K562 (cell line): ENCODE data around the gene TXNRD2.

Source experiments
- EZH2 ChIP-seq: IDR thresholded peaks from 2 replicates; pipeline ENCODE4 v1.6.1; 2012; ENCODE audit warnings: low read depth, mild to moderate bottlenecking, inconsistent platforms, low read length, borderline replicate concordance
- MAFG ChIP-seq: fragments of 450-650 bp; conservative IDR thresholded peaks from 2 replicates; pipeline ENCODE4 v1.6.1; 2016; ENCODE audit warnings: missing genetic modification characterization, missing compliant biosample characterization
- NCOA2 ChIP-seq, 2 experiments: fragments of 450-650 bp; IDR thresholded peaks; 2 replicates each; pipeline ENCODE4 v1.6.1; 2018; ENCODE audit warnings: mild to moderate bottlenecking in 2 of 2, moderate library complexity in 1 of 2; ENCODE audit not compliant: partially characterized antibody in 2 of 2
- NFE2L1 ChIP-seq: fragments of 450-650 bp; IDR thresholded peaks from 2 replicates; pipeline ENCODE4 v1.6.1; 2016; ENCODE audit warnings: missing genetic modification characterization, low read depth, mild to moderate bottlenecking, missing compliant biosample characterization, moderate library complexity, borderline replicate concordance
- SP2 ChIP-seq: IDR thresholded peaks from 2 replicates; pipeline ENCODE4 v1.6.1; 2011; ENCODE audit warnings: mild to moderate bottlenecking, low read depth, low read length, moderate library complexity; ENCODE audit not compliant: poor library complexity, severe bottlenecking; ENCODE audit errors: extremely low read depth
- TCF3 ChIP-seq: sonication (generic); formaldehyde crosslinking; IDR thresholded peaks from 2 replicates; pipeline ENCODE4 v1.4.0; 2020; ENCODE audit warnings: mild to moderate bottlenecking, missing genetic modification reagents
- ZFX ChIP-seq: sonication (generic); formaldehyde crosslinking; IDR thresholded peaks from 2 replicates; pipeline ENCODE4 v1.8.0; 2022; ENCODE audit warnings: mild to moderate bottlenecking, missing genetic modification reagents, moderate library complexity
- ZNF785 ChIP-seq: fragments of 250-450 bp; sonication (Bioruptor Pico); IDR thresholded peaks from 2 replicates; pipeline ENCODE4 v1.4.0; 2020; ENCODE audit warnings: mild to moderate bottlenecking
- TF ChIP-seq, protein P1 (sequence below): fragments of 250-450 bp; sonication (Bioruptor Pico); IDR thresholded peaks from 2 replicates; pipeline ENCODE4 v1.4.0; 2020
- TF ChIP-seq, protein P2 (sequence below): fragments of 250-450 bp; sonication (Bioruptor Pico); IDR thresholded peaks from 2 replicates; pipeline ENCODE4 v1.8.0; 2022; ENCODE audit warnings: moderate library complexity, mild to moderate bottlenecking, inconsistent platforms
- TF ChIP-seq, protein P3 (sequence below), 3 experiments: IDR thresholded peaks in 2 of 3; conservative IDR thresholded peaks in 1 of 3; 2 replicates each; pipeline ENCODE4 v1.5.1; 2011 to 2012; ENCODE audit warnings: low read length in 3 of 3, mild to moderate bottlenecking in 3 of 3, control low read depth in 2 of 3, improper control_type of control experiment in 1 of 3, inconsistent platforms in 1 of 3, low read depth in 1 of 3, mixed read lengths in 1 of 3, moderate library complexity in 1 of 3; ENCODE audit not compliant: insufficient read depth in 2 of 3
- TF ChIP-seq, protein P4 (sequence below): sonication (generic); formaldehyde crosslinking; IDR thresholded peaks from 2 replicates; pipeline ENCODE4 v1.8.0; 2023; ENCODE audit warnings: mild to moderate bottlenecking, missing genetic modification reagents
- TF ChIP-seq, protein P5 (sequence below): fragments of 450-650 bp; IDR thresholded peaks from 2 replicates; pipeline ENCODE4 v1.6.1; 2016

DNA sequence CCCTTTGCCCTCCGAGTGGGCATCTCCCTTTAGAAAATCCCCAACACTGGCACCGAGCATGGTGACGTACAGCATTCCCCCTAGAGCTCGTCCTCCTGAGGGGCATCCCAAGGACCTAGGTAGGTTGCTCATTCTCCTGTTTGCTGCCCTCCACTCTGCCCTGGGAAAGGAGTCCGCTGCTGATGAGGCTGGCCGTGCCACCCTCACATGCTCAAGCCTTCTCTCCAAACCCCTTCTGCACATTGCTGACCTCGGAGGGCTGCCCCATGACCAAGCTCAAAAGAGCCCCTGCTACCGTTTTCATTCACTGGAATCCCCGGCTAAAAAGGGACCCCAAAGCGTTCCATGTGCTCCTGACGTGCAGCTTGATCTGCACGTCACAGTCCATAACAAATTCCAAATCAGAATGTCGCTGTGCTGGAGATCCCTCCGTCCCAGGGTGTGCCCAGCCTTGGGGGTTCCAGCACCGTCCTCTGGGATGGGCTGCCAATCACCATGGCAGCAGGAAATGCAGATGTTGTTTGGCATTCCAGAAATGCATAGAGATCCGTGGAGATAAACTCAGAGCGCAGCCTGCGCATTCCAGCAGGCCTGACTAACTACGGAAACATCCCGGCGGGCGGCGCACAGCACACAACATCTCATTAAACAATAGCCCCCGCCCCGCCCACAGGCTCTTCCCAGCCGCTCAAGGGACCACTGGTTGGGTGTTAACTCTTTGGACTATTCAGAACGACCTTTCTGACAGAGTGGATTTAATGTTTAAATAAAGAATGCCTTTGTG is 60.6 kb downstream of the TXNRD2 start:
- TF ChIP-seq ZNF785 (CRISPR knock-in tag) (no peak), MAFG (tag) (no peak), SP2 (no peak), NFE2L1 (tag) (no peak), TCF3 (CRISPR knock-in tag) (no peak), EZH2 (no peak), ZFX (CRISPR knock-in tag) (no peak), NCOA2 (IDR thresholded peaks at IDR 0.05; ENCODE audit: partially characterized antibody in 2 of 2) (no peak)
- TF ChIP-seq, protein P1, sequence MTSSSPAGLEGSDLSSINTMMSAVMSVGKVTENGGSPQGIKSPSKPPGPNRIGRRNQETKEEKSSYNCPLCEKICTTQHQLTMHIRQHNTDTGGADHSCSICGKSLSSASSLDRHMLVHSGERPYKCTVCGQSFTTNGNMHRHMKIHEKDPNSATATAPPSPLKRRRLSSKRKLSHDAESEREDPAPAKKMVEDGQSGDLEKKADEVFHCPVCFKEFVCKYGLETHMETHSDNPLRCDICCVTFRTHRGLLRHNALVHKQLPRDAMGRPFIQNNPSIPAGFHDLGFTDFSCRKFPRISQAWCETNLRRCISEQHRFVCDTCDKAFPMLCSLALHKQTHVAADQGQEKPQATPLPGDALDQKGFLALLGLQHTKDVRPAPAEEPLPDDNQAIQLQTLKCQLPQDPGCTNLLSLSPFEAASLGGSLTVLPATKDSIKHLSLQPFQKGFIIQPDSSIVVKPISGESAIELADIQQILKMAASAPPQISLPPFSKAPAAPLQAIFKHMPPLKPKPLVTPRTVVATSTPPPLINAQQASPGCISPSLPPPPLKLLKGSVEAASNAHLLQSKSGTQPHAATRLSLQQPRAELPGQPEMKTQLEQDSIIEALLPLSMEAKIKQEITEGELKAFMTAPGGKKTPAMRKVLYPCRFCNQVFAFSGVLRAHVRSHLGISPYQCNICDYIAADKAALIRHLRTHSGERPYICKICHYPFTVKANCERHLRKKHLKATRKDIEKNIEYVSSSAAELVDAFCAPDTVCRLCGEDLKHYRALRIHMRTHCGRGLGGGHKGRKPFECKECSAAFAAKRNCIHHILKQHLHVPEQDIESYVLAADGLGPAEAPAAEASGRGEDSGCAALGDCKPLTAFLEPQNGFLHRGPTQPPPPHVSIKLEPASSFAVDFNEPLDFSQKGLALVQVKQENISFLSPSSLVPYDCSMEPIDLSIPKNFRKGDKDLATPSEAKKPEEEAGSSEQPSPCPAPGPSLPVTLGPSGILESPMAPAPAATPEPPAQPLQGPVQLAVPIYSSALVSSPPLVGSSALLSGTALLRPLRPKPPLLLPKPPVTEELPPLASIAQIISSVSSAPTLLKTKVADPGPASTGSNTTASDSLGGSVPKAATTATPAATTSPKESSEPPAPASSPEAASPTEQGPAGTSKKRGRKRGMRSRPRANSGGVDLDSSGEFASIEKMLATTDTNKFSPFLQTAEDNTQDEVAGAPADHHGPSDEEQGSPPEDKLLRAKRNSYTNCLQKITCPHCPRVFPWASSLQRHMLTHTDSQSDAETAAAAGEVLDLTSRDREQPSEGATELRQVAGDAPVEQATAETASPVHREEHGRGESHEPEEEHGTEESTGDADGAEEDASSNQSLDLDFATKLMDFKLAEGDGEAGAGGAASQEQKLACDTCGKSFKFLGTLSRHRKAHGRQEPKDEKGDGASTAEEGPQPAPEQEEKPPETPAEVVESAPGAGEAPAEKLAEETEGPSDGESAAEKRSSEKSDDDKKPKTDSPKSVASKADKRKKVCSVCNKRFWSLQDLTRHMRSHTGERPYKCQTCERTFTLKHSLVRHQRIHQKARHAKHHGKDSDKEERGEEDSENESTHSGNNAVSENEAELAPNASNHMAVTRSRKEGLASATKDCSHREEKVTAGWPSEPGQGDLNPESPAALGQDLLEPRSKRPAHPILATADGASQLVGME (CRISPR knock-in tag): 0 out of 2 replicates have a peak, but pooled peaks have one; percentile 13
- TF ChIP-seq, protein P2, sequence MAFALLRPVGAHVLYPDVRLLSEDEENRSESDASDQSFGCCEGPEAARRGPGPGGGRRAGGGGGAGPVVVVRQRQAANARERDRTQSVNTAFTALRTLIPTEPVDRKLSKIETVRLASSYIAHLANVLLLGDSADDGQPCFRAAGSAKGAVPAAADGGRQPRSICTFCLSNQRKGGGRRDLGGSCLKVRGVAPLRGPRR: no peak
- TF ChIP-seq, protein P3, sequence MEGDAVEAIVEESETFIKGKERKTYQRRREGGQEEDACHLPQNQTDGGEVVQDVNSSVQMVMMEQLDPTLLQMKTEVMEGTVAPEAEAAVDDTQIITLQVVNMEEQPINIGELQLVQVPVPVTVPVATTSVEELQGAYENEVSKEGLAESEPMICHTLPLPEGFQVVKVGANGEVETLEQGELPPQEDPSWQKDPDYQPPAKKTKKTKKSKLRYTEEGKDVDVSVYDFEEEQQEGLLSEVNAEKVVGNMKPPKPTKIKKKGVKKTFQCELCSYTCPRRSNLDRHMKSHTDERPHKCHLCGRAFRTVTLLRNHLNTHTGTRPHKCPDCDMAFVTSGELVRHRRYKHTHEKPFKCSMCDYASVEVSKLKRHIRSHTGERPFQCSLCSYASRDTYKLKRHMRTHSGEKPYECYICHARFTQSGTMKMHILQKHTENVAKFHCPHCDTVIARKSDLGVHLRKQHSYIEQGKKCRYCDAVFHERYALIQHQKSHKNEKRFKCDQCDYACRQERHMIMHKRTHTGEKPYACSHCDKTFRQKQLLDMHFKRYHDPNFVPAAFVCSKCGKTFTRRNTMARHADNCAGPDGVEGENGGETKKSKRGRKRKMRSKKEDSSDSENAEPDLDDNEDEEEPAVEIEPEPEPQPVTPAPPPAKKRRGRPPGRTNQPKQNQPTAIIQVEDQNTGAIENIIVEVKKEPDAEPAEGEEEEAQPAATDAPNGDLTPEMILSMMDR (IDR thresholded peaks at IDR 0.05 in 2 of 3, conservative IDR thresholded peaks at IDR 0.05 in 1 of 3; ENCODE audit: insufficient read depth in 2 of 3, low read depth in 1 of 3, low read length in 3 of 3): no peak
- TF ChIP-seq, protein P4, sequence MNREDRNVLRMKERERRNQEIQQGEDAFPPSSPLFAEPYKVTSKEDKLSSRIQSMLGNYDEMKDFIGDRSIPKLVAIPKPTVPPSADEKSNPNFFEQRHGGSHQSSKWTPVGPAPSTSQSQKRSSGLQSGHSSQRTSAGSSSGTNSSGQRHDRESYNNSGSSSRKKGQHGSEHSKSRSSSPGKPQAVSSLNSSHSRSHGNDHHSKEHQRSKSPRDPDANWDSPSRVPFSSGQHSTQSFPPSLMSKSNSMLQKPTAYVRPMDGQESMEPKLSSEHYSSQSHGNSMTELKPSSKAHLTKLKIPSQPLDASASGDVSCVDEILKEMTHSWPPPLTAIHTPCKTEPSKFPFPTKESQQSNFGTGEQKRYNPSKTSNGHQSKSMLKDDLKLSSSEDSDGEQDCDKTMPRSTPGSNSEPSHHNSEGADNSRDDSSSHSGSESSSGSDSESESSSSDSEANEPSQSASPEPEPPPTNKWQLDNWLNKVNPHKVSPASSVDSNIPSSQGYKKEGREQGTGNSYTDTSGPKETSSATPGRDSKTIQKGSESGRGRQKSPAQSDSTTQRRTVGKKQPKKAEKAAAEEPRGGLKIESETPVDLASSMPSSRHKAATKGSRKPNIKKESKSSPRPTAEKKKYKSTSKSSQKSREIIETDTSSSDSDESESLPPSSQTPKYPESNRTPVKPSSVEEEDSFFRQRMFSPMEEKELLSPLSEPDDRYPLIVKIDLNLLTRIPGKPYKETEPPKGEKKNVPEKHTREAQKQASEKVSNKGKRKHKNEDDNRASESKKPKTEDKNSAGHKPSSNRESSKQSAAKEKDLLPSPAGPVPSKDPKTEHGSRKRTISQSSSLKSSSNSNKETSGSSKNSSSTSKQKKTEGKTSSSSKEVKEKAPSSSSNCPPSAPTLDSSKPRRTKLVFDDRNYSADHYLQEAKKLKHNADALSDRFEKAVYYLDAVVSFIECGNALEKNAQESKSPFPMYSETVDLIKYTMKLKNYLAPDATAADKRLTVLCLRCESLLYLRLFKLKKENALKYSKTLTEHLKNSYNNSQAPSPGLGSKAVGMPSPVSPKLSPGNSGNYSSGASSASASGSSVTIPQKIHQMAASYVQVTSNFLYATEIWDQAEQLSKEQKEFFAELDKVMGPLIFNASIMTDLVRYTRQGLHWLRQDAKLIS: no peak
- TF ChIP-seq, protein P5, sequence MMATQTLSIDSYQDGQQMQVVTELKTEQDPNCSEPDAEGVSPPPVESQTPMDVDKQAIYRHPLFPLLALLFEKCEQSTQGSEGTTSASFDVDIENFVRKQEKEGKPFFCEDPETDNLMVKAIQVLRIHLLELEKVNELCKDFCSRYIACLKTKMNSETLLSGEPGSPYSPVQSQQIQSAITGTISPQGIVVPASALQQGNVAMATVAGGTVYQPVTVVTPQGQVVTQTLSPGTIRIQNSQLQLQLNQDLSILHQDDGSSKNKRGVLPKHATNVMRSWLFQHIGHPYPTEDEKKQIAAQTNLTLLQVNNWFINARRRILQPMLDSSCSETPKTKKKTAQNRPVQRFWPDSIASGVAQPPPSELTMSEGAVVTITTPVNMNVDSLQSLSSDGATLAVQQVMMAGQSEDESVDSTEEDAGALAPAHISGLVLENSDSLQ: no peak; the same call in 1 of the 2 replicates
